Measurements from ENCODE around the gene VAMP5.

VAMP5 gene

DNA sequence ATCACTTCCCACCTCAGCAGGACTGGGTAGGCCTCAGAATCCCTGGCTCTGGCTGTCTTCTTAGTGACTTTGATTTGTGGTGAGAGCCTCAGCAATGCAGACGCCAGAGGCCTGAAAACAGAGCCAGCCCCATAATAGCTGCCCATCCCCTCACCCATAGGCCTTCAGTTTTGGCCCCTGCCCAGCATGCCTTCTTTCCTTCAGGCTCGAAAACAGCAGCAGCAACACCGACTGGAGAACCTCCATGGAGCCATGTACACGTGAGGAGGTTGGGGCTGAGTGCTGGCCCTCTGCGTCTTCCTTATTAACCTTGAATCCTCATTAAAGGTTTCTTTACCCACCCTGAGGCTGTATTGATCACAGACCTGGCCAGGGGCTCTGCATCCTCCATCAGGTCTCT lies 13.0 kb downstream of the VAMP5 start:
- Histone ChIP-seq H3K9me3 (ENCODE audit: control insufficient read depth, low read length) (no peaks in the 10 kb centered on the region), H3K79me2 (peaks cover 14% of the 10 kb centered on the region), H3K27ac (no peak overlapping the region), H3K9ac (no peak overlapping the region), H2AFZ (no peak overlapping the region), H3K4me2 (ENCODE audit: low read length) (no peak overlapping the region), H3K27me3 (ENCODE audit: control insufficient read depth, insufficient read depth, low read length) (no peaks in the 10 kb centered on the region), H3K36me3 (ENCODE audit: control insufficient read depth, insufficient read depth, low read length) (no peaks in the 10 kb centered on the region), H3K4me1 (peaks cover 20% of the 10 kb centered on the region), H3K4me3 (ENCODE audit: low read depth, low read length) (no peak overlapping the region)
- TF ChIP-seq, protein P1, sequence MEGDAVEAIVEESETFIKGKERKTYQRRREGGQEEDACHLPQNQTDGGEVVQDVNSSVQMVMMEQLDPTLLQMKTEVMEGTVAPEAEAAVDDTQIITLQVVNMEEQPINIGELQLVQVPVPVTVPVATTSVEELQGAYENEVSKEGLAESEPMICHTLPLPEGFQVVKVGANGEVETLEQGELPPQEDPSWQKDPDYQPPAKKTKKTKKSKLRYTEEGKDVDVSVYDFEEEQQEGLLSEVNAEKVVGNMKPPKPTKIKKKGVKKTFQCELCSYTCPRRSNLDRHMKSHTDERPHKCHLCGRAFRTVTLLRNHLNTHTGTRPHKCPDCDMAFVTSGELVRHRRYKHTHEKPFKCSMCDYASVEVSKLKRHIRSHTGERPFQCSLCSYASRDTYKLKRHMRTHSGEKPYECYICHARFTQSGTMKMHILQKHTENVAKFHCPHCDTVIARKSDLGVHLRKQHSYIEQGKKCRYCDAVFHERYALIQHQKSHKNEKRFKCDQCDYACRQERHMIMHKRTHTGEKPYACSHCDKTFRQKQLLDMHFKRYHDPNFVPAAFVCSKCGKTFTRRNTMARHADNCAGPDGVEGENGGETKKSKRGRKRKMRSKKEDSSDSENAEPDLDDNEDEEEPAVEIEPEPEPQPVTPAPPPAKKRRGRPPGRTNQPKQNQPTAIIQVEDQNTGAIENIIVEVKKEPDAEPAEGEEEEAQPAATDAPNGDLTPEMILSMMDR (IDR thresholded peaks at IDR 0.05): no peak

DNA sequence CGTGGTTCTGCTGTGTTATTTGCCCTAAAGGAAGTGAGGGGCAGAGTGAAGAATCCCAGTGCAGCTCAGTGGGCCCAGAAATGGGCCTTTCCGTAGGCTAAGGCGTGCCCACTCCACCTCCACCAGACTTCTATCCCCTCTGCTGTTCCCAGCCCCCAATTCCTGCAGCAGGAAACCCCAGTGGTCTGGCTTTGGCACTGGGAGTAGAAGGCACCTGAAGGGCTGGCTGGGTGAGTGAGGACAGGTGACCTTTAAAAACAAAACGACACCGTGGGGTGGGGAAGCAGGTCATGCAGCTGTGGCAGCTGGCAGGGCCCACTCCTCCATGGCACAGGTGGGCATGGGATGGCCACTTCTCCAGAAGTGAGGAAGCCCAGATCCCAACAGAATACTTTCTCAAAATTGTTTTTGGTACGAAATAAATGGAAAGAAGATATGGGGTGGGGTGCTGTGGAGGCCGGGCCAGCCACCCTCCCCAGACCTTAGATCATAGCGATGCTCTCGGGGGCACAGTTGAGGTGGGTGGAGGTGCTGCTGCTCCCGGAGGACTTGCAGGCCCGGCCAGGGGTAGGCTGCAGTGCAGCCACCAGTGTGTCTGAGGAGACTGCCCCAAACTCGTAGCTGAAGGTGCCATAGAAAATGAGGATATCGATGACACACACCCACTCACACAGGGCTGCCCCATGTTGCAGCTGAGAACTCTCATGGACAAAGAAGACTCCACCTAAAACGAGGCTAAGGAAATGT lies 14.5 kb downstream of the VAMP5 start:
- H3K27ac ChIP-seq: no peak overlapping the region
- H3K27me3 ChIP-seq (ENCODE audit: control insufficient read depth, insufficient read depth, low read length): no peaks in the 10 kb centered on the region
- no peaks in the 10 kb centered on the region for H3K36me3 ChIP-seq (ENCODE audit: control insufficient read depth, insufficient read depth, low read length)
- no peak overlapping the region for H3K4me2 ChIP-seq (ENCODE audit: low read length)
- no peak overlapping the region for H3K4me3 ChIP-seq (ENCODE audit: low read depth, low read length)
- H3K9ac ChIP-seq: no peak overlapping the region
- H3K9me3 ChIP-seq (ENCODE audit: control insufficient read depth, low read length): no peaks in the 10 kb centered on the region
- TF ChIP-seq, protein P1 (IDR thresholded peaks at IDR 0.05): no peak
- no peak overlapping the region for H2AFZ ChIP-seq
- peaks cover 13% of the 10 kb centered on the region for H3K79me2 ChIP-seq
- peaks cover 21% of the 10 kb centered on the region for H3K4me1 ChIP-seq

DNA sequence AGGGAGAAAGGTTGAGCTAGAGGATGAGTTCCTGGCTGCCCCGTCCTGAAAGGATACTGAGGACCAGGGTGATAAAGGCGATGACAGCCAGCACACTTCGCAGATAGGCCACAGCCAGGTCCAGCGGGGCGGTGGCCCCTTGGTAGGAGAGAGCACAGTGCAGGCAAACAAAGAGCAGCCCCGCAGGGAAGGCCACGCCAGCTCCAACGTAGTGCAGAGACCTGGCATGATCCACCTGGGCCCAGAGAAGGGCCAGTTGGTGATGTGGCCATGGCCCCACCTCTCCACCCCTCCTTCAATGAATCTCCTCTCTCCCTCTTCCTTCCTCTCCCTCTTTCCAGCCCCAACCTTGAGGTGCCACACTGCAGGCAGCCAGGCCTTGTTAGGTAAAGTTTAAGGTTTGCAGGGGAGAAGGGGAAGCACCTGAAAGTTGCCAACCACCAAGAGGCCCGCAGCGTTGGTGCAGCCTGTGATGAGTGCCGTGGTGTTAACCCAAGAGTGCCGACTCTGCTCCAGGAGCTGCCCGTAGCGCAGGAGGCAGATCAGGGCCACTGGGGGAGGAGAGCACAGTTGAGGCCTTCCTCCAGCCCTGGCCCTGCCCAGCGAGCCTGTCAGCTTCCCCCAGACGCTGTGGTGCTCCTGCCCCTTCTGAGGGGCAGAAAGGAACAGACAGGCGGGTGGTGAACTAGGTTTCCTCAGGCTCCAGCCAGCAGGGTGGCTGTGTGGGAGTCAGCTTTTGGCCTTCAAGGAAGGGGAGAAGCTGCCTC lies 15.4 kb downstream of the VAMP5 start:
- no peak overlapping the region for H3K9ac ChIP-seq
- H3K4me3 ChIP-seq (ENCODE audit: low read depth, low read length): no peak overlapping the region
- no peaks in the 10 kb centered on the region for H3K36me3 ChIP-seq (ENCODE audit: control insufficient read depth, insufficient read depth, low read length)
- no peaks in the 10 kb centered on the region for H3K9me3 ChIP-seq (ENCODE audit: control insufficient read depth, low read length)
- no peak overlapping the region for H3K4me2 ChIP-seq (ENCODE audit: low read length)
- TF ChIP-seq, protein P1 (IDR thresholded peaks at IDR 0.05): no peak
- H3K27ac ChIP-seq: no peak overlapping the region
- no peaks in the 10 kb centered on the region for H3K27me3 ChIP-seq (ENCODE audit: control insufficient read depth, insufficient read depth, low read length)
- H2AFZ ChIP-seq: no peak overlapping the region
- peaks cover 15% of the 10 kb centered on the region for H3K79me2 ChIP-seq
- peaks cover 25% of the 10 kb centered on the region for H3K4me1 ChIP-seq

DNA sequence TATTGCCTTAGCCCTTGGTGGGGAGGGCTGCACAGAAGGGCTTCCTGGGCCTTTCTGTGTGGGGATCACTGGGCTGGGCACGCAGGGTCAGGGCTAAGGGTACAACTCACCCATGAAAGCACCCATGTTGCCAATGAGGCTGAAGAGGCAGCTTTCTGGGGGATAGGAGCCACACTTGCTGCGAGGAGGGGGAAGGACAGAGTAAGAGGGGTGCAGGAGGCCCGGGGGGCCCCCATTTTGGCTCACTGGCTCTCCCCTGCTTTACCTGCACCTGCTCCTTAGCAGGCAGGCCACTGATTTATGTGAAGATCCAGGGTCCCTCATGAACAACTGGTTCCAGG lies 16.0 kb downstream of the VAMP5 start:
- Histone ChIP-seq H3K4me2 (ENCODE audit: low read length) (no peak overlapping the region), H3K9me3 (ENCODE audit: control insufficient read depth, low read length) (no peaks in the 10 kb centered on the region), H3K36me3 (ENCODE audit: control insufficient read depth, insufficient read depth, low read length) (no peaks in the 10 kb centered on the region), H3K4me1 (peaks cover 27% of the 10 kb centered on the region), H3K27ac (no peak overlapping the region), H3K4me3 (ENCODE audit: low read depth, low read length) (no peak overlapping the region), H2AFZ (no peak overlapping the region), H3K27me3 (ENCODE audit: control insufficient read depth, insufficient read depth, low read length) (no peaks in the 10 kb centered on the region), H3K9ac (no peak overlapping the region), H3K79me2 (peaks cover 15% of the 10 kb centered on the region)
- TF ChIP-seq, protein P1 (IDR thresholded peaks at IDR 0.05): no peak
